Esophagus muscularis mucosa (tissue), 4 donors: ENCODE results near the gene CD3D. TPM values are rescaled to one million over a fixed set of nuclear protein-coding genes. Genes with fewer than 3 reads are reported as not detected.
"Not testable (repeated sequence)": the region's sequence is repeated elsewhere in the genome, so short reads cannot be mapped to it uniquely, and the experiment has no call there.

Experiments used
- DNase-seq: peaks from one replicate; pipeline ENCODE4 v3.0.0-alpha.2; 2017; ENCODE audit errors: extremely low spot score
- H3K27ac ChIP-seq, 4 donors: fragments of 200-600 bp; sonication (generic); replicated peaks in 1 of 4; 1 replicate in 3 of 4; 2 replicates in 1 of 4; pipeline ENCODE4 v1.5.1; 2016 to 2019; ENCODE audit warnings: mild to moderate bottlenecking in 1 of 4
- H3K27me3 ChIP-seq, 4 donors: fragments of 200-600 bp; sonication (generic); one replicate each; pipeline versions ENCODE4 v1.5.1 to v1.6.0; 2016 to 2019
- H3K36me3 ChIP-seq, 4 donors: fragments of 200-600 bp; sonication (generic); one replicate each; pipeline ENCODE4 v1.5.1; 2016 to 2019
- H3K4me1 ChIP-seq, 4 donors: fragments of 200-600 bp; sonication (generic); one replicate each; pipeline ENCODE4 v1.5.1; 2016 to 2019
- H3K4me3 ChIP-seq, 4 donors: fragments of 200-600 bp; sonication (generic); 1 replicate in 2 of 4; 2 replicates in 2 of 4; pipeline ENCODE4 v1.5.1; 2016 to 2019; ENCODE audit warnings: mild to moderate bottlenecking in 4 of 4, moderate library complexity in 1 of 4
- H3K9me3 ChIP-seq, 4 donors: fragments of 200-600 bp; sonication (generic); 1 replicate in 3 of 4; 2 replicates in 1 of 4; pipeline ENCODE4 v1.5.1; 2016 to 2019
- EP300 ChIP-seq: sonication (generic); formaldehyde crosslinking; IDR thresholded peaks from one replicate; pipeline ENCODE4 v1.6.1; 2017; ENCODE audit warnings: antibody characterized with exemption
- POLR2A ChIP-seq: fragments of 450-650 bp; IDR thresholded peaks from one replicate; pipeline ENCODE4 v1.6.1; 2017; ENCODE audit warnings: antibody characterized with exemption, moderate library complexity, mild to moderate bottlenecking, low read depth
- POLR2AphosphoS5 ChIP-seq, 2 donors: sonication (generic); formaldehyde crosslinking; IDR thresholded peaks; one replicate each; pipeline ENCODE4 v1.6.1; 2017; ENCODE audit warnings: antibody characterized with exemption in 2 of 2
- WGBS: methylation state at CpG from one replicate; pipeline ENCODE4 v1.1.5; 2018; 5-methylcytosine and 5-hydroxymethylcytosine counted together
- intact Hi-C: fragments of 100-400 bp; cut with DNase I; formaldehyde crosslinking; loops from one replicate; pipeline ENCODE4 v1.15.1; 2023
- total RNA-seq, 4 donors: library from RNA; depleted of rRNA; stranded (reverse); fragments of >200 nt; gene quantifications; one replicate each; pipeline versions ENCODE4 v1.1.0 to v1.2.1, GENCODE V29; 2016
- TF ChIP-seq, protein P1 (sequence below), 3 experiments: fragments of 200-600 bp in 2 of 3; fragments of 450-650 bp in 1 of 3; sonication (generic) in 2 of 3; IDR thresholded peaks; one replicate each; pipeline ENCODE4 v1.5.1; 2017 to 2019; ENCODE audit warnings: antibody characterized with exemption in 3 of 3, mild to moderate bottlenecking in 2 of 3, moderate library complexity in 1 of 3

CD3D gene
- total RNA-seq, 4 donors from 2014 or later, result 0.83 TPM; not detected in 3

DNA sequence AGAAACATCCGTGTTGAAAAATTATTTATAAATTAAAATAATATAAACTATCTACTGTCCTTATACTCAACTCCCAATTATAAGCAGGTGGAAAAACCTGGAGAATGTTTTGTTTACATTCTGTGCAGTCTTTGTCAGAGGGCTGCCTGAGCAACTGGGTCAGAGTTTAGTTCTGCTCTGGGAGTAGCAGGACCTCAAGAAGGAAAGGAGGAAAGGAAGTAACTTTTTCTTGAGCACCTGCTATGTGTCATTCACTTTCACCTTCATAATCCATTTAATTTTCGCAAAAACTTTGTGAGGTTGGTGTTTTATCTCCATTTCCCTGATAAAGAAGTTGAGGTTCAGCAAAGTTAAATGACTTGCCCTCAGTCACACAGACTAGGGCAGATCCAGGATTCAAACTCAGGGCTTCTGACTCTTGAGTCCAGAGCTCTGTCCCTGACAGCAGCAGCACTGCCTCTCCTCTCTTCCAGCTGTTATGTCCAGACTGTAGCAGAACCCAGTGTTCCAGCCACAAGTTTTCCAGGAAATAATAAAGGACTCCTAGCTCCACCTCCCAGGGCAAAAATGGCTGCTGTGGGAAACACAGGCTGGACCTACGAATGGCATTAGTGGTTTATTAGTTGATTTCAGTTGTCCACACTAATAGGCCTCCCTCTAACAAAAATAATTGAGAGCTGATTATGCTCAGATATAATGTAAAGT is 31.6 kb downstream of the CD3D start:
- no peaks in the 10 kb centered on the region for H3K36me3 ChIP-seq
- H3K27ac ChIP-seq, result no peak overlapping the region
- H3K27me3 ChIP-seq, result peaks cover 0 to 41% (median 6%) of the 10 kb centered on the region in 4 donors
- no peak overlapping the region for H3K4me3 ChIP-seq
- WGBS, result 61% methylated on average over 3 of the region's 3 CpGs
- intact Hi-C loops, result no loop called here
- peaks cover 0 to 10% (median 8%) of the 10 kb centered on the region in 4 donors for H3K4me1 ChIP-seq
- no peak for TF ChIP-seq EP300
- no peak for TF ChIP-seq POLR2A
- TF ChIP-seq POLR2AphosphoS5 (IDR thresholded peaks at IDR 0.05), result no peak
- TF ChIP-seq, protein P1, sequence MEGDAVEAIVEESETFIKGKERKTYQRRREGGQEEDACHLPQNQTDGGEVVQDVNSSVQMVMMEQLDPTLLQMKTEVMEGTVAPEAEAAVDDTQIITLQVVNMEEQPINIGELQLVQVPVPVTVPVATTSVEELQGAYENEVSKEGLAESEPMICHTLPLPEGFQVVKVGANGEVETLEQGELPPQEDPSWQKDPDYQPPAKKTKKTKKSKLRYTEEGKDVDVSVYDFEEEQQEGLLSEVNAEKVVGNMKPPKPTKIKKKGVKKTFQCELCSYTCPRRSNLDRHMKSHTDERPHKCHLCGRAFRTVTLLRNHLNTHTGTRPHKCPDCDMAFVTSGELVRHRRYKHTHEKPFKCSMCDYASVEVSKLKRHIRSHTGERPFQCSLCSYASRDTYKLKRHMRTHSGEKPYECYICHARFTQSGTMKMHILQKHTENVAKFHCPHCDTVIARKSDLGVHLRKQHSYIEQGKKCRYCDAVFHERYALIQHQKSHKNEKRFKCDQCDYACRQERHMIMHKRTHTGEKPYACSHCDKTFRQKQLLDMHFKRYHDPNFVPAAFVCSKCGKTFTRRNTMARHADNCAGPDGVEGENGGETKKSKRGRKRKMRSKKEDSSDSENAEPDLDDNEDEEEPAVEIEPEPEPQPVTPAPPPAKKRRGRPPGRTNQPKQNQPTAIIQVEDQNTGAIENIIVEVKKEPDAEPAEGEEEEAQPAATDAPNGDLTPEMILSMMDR (IDR thresholded peaks at IDR 0.05), result no peak
- peak; percentile 60 for DNase-seq
- H3K9me3 ChIP-seq, result no peaks in the 10 kb centered on the region

DNA sequence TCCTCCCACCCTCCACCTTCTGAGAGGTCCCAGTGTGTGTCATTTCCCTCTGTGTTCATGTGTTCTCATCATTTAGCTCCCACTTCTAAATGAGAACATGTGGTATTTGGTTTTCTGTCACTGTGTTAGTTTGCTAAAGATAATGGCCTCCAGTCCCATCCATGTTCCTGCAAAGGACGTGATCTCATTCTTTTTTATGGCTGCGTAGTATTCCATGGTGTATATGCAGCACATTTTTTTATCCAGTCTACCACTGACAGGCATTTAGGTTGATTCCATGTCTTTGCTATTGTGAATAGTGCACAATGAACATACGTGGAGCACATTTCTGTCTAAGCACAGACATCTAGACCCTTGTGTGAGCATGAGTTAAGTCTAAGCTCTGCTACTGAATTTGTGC is 32.2 kb downstream of the CD3D start:
- Histone ChIP-seq H3K27me3 (peaks cover 0 to 37% (median 5%) of the 10 kb centered on the region in 4 donors), H3K9me3 (no peaks in the 10 kb centered on the region), H3K36me3 (no peaks in the 10 kb centered on the region), H3K4me3 (no peak overlapping the region), H3K27ac (no peak overlapping the region), H3K4me1 (peaks cover 0 to 3% (median 2%) of the 10 kb centered on the region in 4 donors)
- TF ChIP-seq, protein P1 (IDR thresholded peaks at IDR 0.05), result no peak
- TF ChIP-seq EP300 (no peak), POLR2A (no peak), POLR2AphosphoS5 (IDR thresholded peaks at IDR 0.05) (no peak)
- 80% methylated on average over 3 of the region's 3 CpGs for WGBS
- DNase-seq, result peak; percentile 2
- intact Hi-C loops, result no loop called here

- H3K4me3 ChIP-seq, H3K4me1 ChIP-seq, intact Hi-C loops, H3K27ac ChIP-seq, DNase-seq, H3K9me3 ChIP-seq, H3K36me3 ChIP-seq: not testable (repeated sequence)
- H3K27me3 ChIP-seq, result peaks cover 0 to 36% (median 4%) of the 10 kb centered on the region in 4 donors
- WGBS, result 96% methylated on average over 5 of the region's 5 CpGs
Observed at GRCh38 chr11:118308995-118309528, 33.4 kb downstream of the CD3D start.

DNA sequence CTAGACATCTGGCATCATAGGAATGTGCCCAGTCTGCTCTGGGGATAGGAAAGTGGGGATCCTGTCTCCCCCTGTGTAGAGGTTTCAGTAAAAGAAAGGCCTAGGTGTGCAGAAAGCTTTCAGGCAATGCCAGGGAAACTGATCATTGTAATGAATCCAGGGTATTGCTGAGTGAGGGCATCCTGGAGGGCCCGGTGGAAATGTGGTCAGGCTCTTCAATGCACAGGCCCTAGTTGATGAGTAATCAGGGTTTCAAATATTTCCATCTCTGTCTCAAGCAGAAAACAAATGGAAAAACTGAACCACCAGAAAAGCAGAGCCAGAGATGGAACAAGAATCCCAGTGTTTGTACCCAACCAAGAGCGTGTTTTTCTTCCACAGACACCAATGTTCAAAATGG is 35.9 kb downstream of the CD3D start:
- no peaks in the 10 kb centered on the region for H3K36me3 ChIP-seq
- no peak overlapping the region for H3K27ac ChIP-seq
- TF ChIP-seq EP300, result no peak
- TF ChIP-seq, protein P1 (IDR thresholded peaks at IDR 0.05), result no peak
- TF ChIP-seq POLR2A, result no peak
- no peak for TF ChIP-seq POLR2AphosphoS5 (IDR thresholded peaks at IDR 0.05)
- no peaks in the 10 kb centered on the region for H3K9me3 ChIP-seq
- H3K4me3 ChIP-seq, result no peak overlapping the region
- intact Hi-C loops, result no loop called here
- no peaks in the 10 kb centered on the region for H3K4me1 ChIP-seq
- H3K27me3 ChIP-seq, result peaks cover 0 to 29% (median 0%) of the 10 kb centered on the region in 4 donors
- peak; percentile 31 for DNase-seq
- WGBS, result 93% methylated on average over 2 of the region's 2 CpGs

GRCh38 chr11:118305726-118306125 is 36.8 kb downstream of the CD3D start:
- Histone ChIP-seq H3K4me3 (no peak overlapping the region), H3K4me1 (no peaks in the 10 kb centered on the region), H3K36me3 (no peaks in the 10 kb centered on the region), H3K27me3 (peaks cover 0 to 29% (median 0%) of the 10 kb centered on the region in 4 donors), H3K27ac (no peak overlapping the region), H3K9me3 (no peaks in the 10 kb centered on the region)
- intact Hi-C loops, result no loop called here
- TF ChIP-seq, protein P1 (IDR thresholded peaks at IDR 0.05), result no peak
- TF ChIP-seq EP300, result no peak
- no peak for TF ChIP-seq POLR2A
- no peak for TF ChIP-seq POLR2AphosphoS5 (IDR thresholded peaks at IDR 0.05)
- peak; percentile 39 for DNase-seq
- 66% methylated on average over 8 of the region's 8 CpGs for WGBS
